Stimulated activated naive CD8-positive, alpha-beta T cell treated with anti-CD3 and anti-CD28 coated beads, Interleukin-15, amount 100 ng/mL, for 72 hours (primary cell): ENCODE results near the gene RNPC3.
"Not testable (repeated sequence)": the region's sequence is repeated elsewhere in the genome, so short reads cannot be mapped to it uniquely, and the experiment has no call there.

Experiments
- ATAC-seq: fragments of 150-1000 bp; cut with Tn5 transposase; 2 replicates; pipeline ENCODE4 v1.10.0; 2021; ENCODE audit warnings: mild to moderate bottlenecking, moderate library complexity
- DNase-seq, 2 donors: peaks; one replicate each; pipeline ENCODE4 v3.0.0; 2021 to 2022
- H3K27ac Mint-ChIP-seq, 2 donors: one replicate each; pipeline ENCODE4 v1.8.0; 2022; ENCODE audit warnings: mild to moderate bottlenecking in 2 of 2, mixed read lengths in 2 of 2, moderate library complexity in 2 of 2
- H3K27me3 Mint-ChIP-seq: one replicate; pipeline ENCODE4 v1.8.0; 2022; ENCODE audit warnings: mixed read lengths
- H3K4me1 Mint-ChIP-seq: one replicate; pipeline ENCODE4 v1.8.0; 2022; ENCODE audit warnings: mild to moderate bottlenecking, mixed read lengths
- H3K4me3 Mint-ChIP-seq, 2 donors: one replicate each; pipeline ENCODE4 v1.8.0; 2022; ENCODE audit warnings: mild to moderate bottlenecking in 2 of 2, mixed read lengths in 2 of 2, moderate library complexity in 1 of 2
- H3K9me3 Mint-ChIP-seq, 2 donors: one replicate each; pipeline ENCODE4 v1.8.0; 2022; ENCODE audit warnings: mixed read lengths in 2 of 2

The RNPC3 gene

DNA sequence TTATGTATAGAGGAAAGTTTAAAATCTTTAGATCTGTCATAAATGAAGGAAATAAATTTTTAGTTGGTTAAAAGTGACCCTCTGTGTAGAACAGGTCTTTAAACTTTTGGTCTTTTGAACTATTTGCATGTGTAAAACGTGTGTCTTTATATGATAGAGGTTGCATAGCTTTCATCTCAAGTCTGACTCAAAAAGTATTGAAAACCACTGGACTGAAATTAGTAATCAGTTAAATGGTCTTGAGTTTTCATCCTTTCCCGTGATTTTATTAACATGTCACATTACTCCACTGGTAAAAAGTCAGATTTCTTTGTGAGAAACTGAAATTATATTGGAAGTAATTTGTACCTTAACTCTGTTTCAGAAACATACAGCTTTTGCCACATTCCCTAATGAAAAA is 1.8 kb downstream of the RNPC3 start:
- peak overlapping the region; percentile 70 to 98 for H3K4me3 Mint-ChIP-seq
- ATAC-seq (peak; percentile 37), DNase-seq (no peak)
- no peaks in the 10 kb centered on the region for H3K9me3 Mint-ChIP-seq
- peak overlapping the region; percentile 56 to 66 for H3K27ac Mint-ChIP-seq
- H3K4me1 Mint-ChIP-seq, result peaks cover 65% of the 10 kb centered on the region
- no peaks in the 10 kb centered on the region for H3K27me3 Mint-ChIP-seq

DNA sequence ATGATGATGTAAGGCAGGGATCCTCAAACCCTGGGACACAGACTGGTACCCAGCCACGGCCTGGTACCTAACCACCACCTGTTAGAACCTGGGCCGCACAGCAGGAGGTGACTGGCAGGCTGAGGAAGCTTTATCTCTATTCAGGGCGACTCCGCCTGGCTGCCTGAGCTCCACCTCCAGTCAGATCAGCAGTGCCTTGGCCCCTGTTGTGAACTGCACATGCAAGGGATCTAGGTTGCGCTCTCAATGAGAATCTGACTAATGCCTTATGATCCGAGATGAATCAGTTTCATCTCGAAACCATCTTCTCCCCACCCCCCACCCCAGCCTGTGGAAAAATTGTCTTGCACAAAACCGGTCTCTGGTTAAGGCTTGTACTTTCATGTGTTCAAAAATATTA is 4.2 kb downstream of the RNPC3 start:
- H3K4me3 Mint-ChIP-seq, result no peak overlapping the region
- no peaks in the 10 kb centered on the region for H3K9me3 Mint-ChIP-seq
- H3K4me1 Mint-ChIP-seq, result peaks cover 64% of the 10 kb centered on the region
- DNase-seq (peak in 1 of 2 donors; percentile 41), ATAC-seq (peak; percentile 67)
- H3K27me3 Mint-ChIP-seq, result no peaks in the 10 kb centered on the region
- no peak overlapping the region for H3K27ac Mint-ChIP-seq

DNA sequence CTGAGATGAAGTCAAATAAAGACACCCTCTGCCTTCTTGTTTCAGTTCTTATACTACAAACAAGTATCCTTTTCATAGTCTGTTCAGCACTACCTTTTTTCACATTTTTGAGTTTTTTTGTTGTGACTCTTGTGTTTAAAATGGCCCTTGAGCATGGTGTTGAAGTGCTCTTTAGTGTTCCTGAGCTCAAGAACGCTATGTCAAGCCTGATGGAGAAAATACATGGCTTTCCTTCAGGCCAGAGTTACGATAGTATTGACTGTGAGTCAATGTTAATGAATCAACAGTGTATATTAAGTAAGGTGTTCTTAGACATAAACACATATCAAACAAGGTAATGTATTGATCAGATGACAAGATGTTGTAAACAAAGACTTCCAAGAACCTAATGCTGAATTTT is 12.7 kb downstream of the RNPC3 start:
- H3K4me3 Mint-ChIP-seq, result no peak overlapping the region
- DNase-seq, result no peak
- peaks cover 1% of the 10 kb centered on the region for H3K4me1 Mint-ChIP-seq
- no peak overlapping the region for H3K27ac Mint-ChIP-seq
- H3K27me3 Mint-ChIP-seq, result no peaks in the 10 kb centered on the region
- H3K9me3 Mint-ChIP-seq, result no peaks in the 10 kb centered on the region
- ATAC-seq, result no peak

DNA sequence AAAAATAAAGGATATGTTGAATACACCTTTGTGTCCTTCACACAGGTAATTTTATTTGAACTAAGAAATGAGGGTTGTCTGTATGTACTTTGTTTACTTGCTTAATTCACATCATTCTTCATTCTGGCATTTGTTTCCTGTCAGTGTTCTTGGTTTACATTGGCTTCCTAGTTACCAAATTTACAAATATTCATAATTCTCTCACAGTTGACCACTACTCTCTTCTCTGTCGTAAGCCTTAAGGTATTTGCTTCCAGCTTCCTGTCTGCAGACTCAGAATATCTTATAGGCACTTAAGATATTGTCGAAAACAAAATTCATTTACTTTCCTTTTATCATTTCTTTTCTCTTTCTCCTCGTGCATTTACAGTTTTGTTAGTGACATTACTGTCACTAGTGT is 15.9 kb downstream of the RNPC3 start:
- H3K27me3 Mint-ChIP-seq, result no peaks in the 10 kb centered on the region
- ATAC-seq (no peak), DNase-seq (no peak)
- no peak overlapping the region for H3K4me3 Mint-ChIP-seq
- no peaks in the 10 kb centered on the region for H3K4me1 Mint-ChIP-seq
- H3K27ac Mint-ChIP-seq, result no peak overlapping the region
- no peaks in the 10 kb centered on the region for H3K9me3 Mint-ChIP-seq

DNA sequence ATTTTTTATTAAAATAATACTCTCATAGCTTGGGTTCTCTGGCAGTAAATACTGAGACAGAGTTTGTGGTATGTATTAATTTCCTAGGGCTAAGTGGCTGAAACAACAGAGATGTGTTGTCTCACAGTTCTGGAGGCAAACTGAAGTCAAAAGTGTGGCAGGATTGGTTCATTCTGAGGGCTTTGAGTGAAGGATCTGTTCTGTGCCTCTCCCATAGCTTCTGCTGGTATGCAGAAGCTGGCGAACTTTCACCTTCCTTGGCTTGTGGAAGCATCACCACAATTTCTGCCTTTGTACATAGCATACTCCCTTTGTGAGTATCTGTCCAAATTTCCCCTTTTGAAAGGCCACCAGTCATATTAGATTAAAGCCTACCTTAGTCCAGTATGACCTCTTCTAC is 21.0 kb downstream of the RNPC3 start:
- ATAC-seq, result no peak
- Mint-ChIP-seq H3K4me3 (no peak overlapping the region), H3K4me1 (no peaks in the 10 kb centered on the region), H3K27ac (no peak overlapping the region), H3K9me3 (no peaks in the 10 kb centered on the region), H3K27me3 (no peaks in the 10 kb centered on the region)
- no peak for DNase-seq

DNA sequence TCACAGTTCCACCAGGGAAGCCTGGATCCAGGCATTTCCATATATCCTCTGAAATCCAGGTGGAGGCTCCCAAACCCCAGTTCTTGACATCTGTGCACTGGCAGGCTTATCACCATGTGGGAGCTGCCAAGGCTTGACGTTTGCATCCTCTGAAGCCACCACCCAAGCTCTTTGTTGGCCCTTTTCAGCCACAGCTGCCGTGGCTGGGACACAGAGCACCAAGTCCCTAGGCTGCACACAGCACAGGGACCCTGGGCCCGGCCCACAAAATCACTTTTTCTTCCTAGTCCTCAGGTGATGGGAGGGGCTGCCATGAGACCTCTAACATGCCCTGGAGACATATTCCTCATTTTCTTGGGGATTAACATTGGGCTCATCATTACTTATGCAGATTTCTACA is 22.3 kb downstream of the RNPC3 start:
- Mint-ChIP-seq H3K27me3 (no peaks in the 10 kb centered on the region), H3K4me1 (no peaks in the 10 kb centered on the region), H3K9me3 (no peaks in the 10 kb centered on the region), H3K4me3 (no peak overlapping the region), H3K27ac (no peak overlapping the region)
- no peak for DNase-seq
- ATAC-seq, result no peak

DNA sequence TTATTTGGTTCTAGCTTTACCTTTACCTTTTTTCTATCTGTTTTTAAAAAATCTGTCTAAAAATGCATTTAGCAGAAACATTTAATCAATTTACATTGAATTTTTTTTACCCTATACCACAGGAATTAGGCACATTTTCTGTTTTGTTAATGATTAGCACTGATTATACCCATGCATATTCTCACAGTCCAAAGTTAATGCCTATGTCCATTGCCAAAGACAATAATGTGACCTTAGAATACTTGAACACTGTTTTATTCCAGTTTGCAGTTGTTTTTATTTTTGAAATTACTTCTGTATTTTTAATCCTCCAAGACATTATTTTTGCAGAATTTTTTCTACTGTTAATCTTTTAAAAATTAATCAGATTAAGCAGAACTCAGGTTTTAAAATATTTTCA is 34.9 kb downstream of the RNPC3 start:
- ATAC-seq (no peak), DNase-seq (no peak)
- Mint-ChIP-seq H3K4me1 (peaks cover 10% of the 10 kb centered on the region), H3K27me3 (no peaks in the 10 kb centered on the region), H3K4me3 (no peak overlapping the region), H3K27ac (no peak overlapping the region), H3K9me3 (peaks cover 0 to 5% of the 10 kb centered on the region in 2 donors)

DNA sequence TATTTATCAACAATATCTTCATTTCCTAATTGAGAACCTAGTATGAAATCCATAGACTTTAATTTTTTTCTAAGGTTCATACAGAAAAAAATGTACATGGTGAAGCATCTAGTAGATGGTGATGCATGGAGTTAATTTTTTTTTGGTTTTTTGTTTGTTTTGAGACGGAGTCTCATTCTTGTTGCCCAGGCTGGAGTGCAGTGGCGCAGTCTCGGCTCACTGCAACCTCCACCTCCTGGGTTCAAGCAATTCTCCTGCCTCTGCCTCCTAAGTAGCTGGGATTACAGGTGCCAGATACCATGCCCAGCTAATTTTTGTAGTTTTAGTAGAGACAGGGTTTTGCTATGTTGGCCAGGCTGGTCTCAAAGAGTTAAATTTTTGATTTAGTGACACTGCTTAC is 35.6 kb downstream of the RNPC3 start:
- not testable (repeated sequence) for H3K9me3 Mint-ChIP-seq, H3K4me1 Mint-ChIP-seq, H3K27me3 Mint-ChIP-seq, ATAC-seq, DNase-seq, H3K4me3 Mint-ChIP-seq, H3K27ac Mint-ChIP-seq

DNA sequence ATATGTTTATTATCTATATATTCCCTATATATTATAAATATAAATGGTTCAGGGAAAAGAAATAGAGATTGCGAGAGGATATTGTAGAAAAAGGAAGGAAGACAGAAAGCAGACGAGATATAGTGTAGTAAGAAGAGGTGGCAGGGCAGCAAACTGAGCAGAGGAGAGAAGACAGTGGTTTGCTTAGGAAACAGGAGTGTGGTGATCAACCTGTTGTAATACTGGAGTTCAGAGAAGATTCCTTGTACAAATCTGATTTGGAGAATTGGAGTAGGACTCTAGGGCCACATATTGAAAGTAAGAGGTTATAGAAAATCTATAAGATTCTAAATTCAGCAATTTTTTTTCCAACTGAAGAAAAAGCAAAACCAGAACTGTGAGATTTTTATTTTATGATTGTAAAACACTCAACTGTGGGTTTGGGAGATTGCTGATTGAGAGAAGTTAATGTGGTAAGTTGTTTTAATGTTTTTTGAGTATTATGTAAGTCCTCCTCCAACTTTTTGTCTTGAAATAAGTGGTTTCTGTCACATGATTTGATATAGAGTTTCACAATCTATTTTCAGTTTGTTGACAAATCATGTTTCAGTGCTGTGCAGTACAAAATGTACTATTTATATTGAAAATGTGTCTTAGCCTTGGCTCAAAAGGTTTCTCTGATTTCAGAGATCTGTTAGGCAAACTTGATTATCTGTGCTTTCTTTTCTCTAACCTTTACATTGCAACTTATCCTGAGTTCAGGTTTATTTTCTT is 36.3 kb downstream of the RNPC3 start:
- no peak for DNase-seq
- Mint-ChIP-seq H3K27me3 (no peaks in the 10 kb centered on the region), H3K27ac (no peak overlapping the region), H3K9me3 (peaks cover 0 to 5% of the 10 kb centered on the region in 2 donors), H3K4me3 (no peak overlapping the region), H3K4me1 (peaks cover 10% of the 10 kb centered on the region)
- no peak for ATAC-seq

DNA sequence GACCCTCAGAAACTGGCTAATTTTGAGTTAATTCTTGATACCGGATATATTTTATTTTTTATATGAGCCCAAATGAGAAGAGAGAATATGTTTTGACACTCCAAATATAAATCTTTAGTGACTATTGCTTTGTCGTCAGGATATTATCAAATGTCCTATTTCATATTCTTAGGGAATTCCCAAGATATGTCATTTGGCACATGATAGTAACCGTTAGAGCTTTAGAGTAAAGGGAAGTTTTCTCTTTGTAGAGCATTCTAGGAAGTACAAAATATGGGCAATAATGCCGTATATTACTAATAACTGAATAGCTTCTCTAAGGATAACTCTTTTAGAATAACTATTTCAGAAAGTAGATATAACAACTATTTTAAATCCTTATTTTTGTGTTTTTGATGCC is 37.6 kb downstream of the RNPC3 start:
- ATAC-seq, result no peak
- Mint-ChIP-seq H3K27me3 (no peaks in the 10 kb centered on the region), H3K4me3 (no peak overlapping the region), H3K4me1 (peaks cover 10% of the 10 kb centered on the region), H3K27ac (no peak overlapping the region), H3K9me3 (peaks cover 0 to 5% of the 10 kb centered on the region in 2 donors)
- no peak for DNase-seq

DNA sequence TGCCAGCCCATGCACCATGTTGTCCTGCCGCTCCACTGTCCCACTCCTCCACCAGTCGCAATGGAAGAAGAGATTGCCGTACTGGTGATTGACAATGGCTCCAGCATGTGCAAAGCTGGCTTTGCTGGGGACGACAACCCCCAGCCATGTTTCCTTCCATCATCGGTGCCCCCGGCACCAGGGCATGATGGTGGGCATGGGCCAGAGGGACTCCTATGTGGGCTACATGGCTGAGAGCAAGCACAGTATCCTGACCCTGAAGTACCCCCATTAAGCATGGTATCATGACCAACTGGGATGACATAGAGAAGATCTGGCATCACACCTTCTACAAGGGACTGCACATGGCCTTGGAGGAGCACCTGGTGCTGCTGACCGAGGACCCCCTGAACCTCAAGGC is 44.0 kb downstream of the RNPC3 start:
- Mint-ChIP-seq H3K4me1 (no peaks in the 10 kb centered on the region), H3K27me3 (no peaks in the 10 kb centered on the region), H3K27ac (no peak overlapping the region), H3K9me3 (peaks cover 0 to 2% of the 10 kb centered on the region in 2 donors), H3K4me3 (no peak overlapping the region)
- DNase-seq, result no peak
- ATAC-seq, result no peak

DNA sequence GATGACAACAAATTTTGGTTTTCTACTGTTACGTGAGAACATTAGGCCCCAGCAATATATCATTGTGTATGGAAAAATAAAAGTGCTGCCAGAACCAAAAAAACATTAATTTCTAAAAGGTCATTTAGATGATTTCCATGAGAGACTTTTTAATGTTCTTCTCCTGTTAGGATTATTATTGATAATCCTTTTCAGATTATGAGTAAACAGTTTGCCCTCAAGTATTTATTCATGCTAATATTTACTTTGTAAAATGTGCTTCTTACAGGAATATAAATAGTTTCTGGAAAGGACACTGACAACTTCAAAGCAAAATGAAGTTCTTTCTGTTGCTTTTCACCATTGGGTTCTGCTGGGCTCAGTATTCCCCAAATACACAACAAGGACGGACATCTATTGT is 45.8 kb downstream of the RNPC3 start, which contains the start of gene AMY2B:
AMY2B (plus strand) TSS at position 301 of the 400 bp plus-strand sequence; CDS start at position 315, 14 bp downstream.
- H3K4me3 Mint-ChIP-seq, H3K27me3 Mint-ChIP-seq, DNase-seq, ATAC-seq, H3K4me1 Mint-ChIP-seq, H3K9me3 Mint-ChIP-seq: not testable (repeated sequence)
- peak within 1 kb of the TSS in 1 of 2 donors; percentile 67 for H3K27ac Mint-ChIP-seq

DNA sequence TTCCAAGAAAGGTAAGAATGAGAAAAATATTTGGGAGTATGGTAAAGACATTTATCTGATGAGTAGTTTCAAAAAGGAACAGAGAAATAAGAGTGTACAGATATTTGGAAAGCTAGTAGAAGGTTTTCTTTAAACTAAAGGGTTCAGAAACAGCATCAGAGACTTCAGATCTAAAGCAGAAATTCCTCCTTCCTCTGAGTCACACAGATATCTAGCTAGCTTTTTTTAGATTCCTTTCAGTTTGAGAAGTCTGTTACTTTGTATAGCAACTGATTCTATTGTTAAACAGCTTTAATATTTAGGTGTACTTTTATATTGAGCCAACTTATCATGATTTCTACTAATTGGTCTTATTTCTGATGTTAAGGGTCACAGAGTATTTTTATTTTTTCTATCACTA is 50.6 kb downstream of the RNPC3 start:
- ATAC-seq, result no peak
- Mint-ChIP-seq H3K4me3 (no peak overlapping the region), H3K9me3 (no peaks in the 10 kb centered on the region), H3K4me1 (peaks cover 7% of the 10 kb centered on the region), H3K27ac (peak overlapping the region in 1 of 2 donors; percentile 52), H3K27me3 (no peaks in the 10 kb centered on the region)
- DNase-seq, result no peak

DNA sequence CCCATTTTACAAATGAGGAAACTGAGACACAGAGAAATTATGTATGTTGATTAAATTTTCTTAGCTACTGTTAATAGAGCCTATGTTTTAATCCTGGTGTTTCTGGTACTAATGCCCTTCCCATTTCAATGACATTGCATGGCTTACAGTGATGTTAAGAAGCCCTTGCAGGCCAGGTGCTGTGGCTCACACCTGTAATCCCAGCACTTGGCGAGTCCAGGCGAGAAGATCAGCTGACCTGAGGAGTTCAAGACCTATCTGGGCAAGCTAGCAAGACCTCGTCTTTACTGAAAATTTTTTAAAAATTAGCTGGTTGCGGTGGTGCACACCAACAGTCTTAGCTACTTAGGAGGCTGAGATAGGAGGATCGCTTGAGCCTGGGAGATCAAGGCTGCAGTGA is 51.3 kb downstream of the RNPC3 start:
- not testable (repeated sequence) for DNase-seq, H3K4me3 Mint-ChIP-seq, H3K27me3 Mint-ChIP-seq, H3K9me3 Mint-ChIP-seq, ATAC-seq, H3K4me1 Mint-ChIP-seq, H3K27ac Mint-ChIP-seq

DNA sequence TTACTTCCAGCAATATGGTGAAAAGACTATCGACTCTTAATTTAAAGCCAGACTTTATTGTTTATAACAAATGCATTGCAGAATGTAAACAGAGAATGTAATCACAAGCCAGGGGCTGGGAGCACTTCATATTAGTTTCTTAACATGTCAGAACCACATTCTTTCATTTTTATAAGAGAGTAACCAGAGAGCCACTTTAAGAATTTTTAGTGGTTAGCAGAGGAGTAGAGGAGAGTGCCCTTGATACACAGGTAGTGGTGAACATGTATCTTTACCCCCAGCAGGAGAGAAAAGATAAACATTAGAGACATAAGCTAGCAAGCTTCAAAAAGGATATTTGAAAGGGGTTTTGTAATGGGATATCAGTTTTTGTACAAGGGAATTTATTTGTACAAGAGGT is 57.0 kb downstream of the RNPC3 start:
- H3K27me3 Mint-ChIP-seq, result no peaks in the 10 kb centered on the region
- H3K4me1 Mint-ChIP-seq, result no peaks in the 10 kb centered on the region
- no peak overlapping the region for H3K27ac Mint-ChIP-seq
- ATAC-seq (no peak), DNase-seq (no peak)
- no peak overlapping the region for H3K4me3 Mint-ChIP-seq
- H3K9me3 Mint-ChIP-seq, result peaks cover 0 to 4% of the 10 kb centered on the region in 2 donors

DNA sequence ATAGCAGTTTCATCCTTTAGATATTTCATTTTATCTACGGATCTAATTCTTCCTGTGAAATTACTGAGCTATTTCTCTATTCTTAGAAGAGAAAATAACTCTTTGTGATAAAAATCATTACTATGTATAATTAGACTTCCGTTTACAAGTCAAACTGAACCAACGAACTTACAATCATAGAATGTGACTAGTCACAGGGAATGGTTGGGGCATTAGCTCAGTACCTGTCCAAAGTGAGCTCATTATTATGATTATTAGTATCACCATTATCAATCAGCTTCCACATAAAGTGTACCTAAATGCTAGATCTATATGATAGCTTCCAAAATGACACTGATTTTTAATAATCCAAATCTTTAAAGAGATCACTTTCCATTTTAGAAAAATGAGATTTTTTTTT is 58.4 kb downstream of the RNPC3 start:
- Mint-ChIP-seq H3K4me1 (no peaks in the 10 kb centered on the region), H3K4me3 (no peak overlapping the region), H3K9me3 (peaks cover 5 to 8% of the 10 kb centered on the region in 2 donors), H3K27me3 (no peaks in the 10 kb centered on the region), H3K27ac (no peak overlapping the region)
- ATAC-seq (no peak), DNase-seq (no peak)

DNA sequence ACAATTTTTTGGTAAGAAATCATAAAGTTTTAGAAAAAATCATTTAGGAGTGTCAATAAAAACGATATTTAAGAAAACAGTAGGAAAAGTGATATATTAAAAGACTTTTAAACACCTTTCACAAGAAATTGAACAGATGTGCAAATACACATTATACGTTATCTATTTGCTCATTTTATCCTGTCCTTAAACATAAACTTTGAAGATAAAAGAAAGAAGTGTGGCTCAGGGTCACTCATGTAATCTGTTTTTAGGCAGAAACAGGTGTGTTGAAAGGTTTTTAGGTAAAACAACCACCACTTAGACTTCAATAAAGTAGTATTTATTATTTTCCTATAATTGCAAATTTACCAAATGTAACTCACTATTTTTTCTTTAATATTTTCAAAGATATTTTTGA is 59.0 kb downstream of the RNPC3 start:
- H3K4me1 Mint-ChIP-seq, result no peaks in the 10 kb centered on the region
- no peak for ATAC-seq

More for the DNA sequence above, 59.0 kb downstream of the RNPC3 start:
- H3K9me3 Mint-ChIP-seq, result peaks cover 12% of the 10 kb centered on the region in 2 donors
- no peak for DNase-seq
- H3K4me3 Mint-ChIP-seq, result no peak overlapping the region
- no peaks in the 10 kb centered on the region for H3K27me3 Mint-ChIP-seq
- no peak overlapping the region for H3K27ac Mint-ChIP-seq
